B cell (primary cell): ENCODE measurements around the gene CHCHD3.

ENCODE experiments used
- CTCF ChIP-seq: fragments of 200-600 bp; IDR thresholded peaks from one replicate; pipeline ENCODE4 v1.8.0; 2022; ENCODE audit warnings: antibody characterized with exemption, mild to moderate bottlenecking
- EZH2 ChIP-seq: IDR thresholded peaks from 2 replicates; pipeline ENCODE4 v1.6.1; 2012; ENCODE audit warnings: borderline replicate concordance, low read depth, mild to moderate bottlenecking, moderate library complexity, low read length; ENCODE audit not compliant: insufficient read depth, poor library complexity, severe bottlenecking

- TF ChIP-seq CTCF (no peak), EZH2 (no peak)
Measured at GRCh38 chr7:132817949-132818348, 263.9 kb downstream of the CHCHD3 start.
